Measurements from ENCODE around the gene HGF.
"Not testable (repeated sequence)": the region's sequence is repeated elsewhere in the genome, so short reads cannot be mapped to it uniquely, and the experiment has no call there.

Gene HGF

DNA sequence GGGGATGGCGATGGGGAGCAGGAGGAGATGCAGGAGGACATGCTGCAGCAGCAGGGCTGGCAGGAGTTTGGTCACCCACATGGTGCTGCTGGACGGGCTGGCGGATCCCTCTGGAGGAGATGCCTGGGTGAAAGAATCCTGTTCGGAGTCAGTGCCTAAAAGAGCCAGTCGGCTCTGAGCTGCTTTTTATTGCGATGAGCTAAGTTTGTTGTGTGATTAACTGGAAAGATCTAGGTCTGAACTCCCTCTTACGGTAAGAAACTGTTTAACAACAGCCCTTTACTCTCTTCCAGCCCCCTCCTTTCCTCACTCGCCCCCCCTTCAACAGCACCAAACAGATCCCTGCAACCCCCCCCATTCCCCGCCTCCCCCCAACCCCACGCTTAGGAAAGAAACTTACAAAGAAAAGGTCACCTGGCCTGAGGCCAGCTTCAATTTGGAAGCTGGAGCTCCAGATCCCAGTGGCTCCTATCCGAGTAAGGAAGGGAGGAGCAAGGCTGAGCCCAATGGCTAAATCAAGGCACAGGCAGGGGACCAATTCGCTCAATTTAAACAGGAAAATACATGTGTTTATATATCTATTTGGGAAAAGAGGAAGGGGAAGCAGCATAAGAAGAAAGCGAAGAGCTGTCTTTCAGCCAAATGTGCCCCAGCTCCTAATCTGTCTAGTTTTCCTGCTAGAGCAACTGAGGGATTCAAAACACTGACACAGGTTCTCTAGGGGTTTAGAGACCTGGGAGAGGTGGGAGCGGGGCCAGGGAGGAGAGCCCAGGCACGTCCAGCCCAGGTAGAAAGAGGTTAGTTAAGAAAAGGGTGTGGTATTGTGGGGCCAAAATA lies at the start of gene HGF:
Gene HGF, minus strand, starts transcription at position 157 of the 837 bp plus-strand sequence. Its CDS starts 76 bp downstream, at position 81.
- no peak for DNase-seq

DNA sequence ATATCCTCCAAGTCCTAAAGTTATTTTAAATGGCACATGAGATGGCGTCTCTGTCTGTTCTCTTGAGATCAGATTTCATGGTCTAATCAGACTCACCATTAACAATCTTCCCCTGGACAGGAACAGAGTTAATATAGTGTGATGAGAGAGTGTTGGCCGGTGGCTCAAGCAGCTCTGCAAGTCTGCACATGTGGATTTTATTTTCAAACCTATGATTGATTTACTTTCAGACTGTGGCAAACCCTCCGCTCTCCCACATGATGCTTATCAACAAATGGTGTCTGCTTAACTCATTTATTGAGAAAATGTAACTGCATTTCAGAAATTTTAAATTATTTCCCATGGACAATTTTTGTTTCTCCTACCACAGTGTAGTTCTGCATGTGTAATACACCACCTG lies 46.5 kb upstream of the HGF start:
- DNase-seq: no peak

DNA sequence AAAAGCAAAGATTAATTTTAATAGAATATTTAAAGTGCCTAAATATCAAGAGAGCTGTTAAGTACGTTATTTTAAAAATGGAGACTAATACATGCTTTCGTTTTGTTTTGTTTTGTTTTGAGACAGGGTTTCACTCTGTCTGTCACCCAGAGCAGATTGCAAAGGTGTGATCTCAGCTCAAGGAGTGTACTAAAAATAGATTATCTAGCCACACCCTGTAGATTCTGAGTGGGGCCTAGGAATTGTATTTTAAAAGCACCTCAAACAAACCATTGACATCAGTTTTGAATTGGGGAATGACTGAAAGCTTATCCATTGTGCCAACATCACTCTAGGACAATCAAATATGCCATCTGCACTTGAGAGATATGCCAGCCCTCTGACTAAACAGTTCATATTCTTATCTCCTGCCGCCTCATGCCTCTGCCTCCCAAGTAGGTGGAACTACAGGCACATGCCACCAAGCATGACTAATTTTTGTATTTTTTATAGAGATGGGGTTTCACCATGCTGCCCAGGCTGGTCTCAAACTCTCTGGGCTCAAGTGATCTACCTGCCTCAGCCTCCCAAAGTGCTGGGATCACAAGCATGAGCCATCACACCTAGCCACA lies 43.1 kb upstream of the HGF start:
- DNase-seq: not testable (repeated sequence)

DNA sequence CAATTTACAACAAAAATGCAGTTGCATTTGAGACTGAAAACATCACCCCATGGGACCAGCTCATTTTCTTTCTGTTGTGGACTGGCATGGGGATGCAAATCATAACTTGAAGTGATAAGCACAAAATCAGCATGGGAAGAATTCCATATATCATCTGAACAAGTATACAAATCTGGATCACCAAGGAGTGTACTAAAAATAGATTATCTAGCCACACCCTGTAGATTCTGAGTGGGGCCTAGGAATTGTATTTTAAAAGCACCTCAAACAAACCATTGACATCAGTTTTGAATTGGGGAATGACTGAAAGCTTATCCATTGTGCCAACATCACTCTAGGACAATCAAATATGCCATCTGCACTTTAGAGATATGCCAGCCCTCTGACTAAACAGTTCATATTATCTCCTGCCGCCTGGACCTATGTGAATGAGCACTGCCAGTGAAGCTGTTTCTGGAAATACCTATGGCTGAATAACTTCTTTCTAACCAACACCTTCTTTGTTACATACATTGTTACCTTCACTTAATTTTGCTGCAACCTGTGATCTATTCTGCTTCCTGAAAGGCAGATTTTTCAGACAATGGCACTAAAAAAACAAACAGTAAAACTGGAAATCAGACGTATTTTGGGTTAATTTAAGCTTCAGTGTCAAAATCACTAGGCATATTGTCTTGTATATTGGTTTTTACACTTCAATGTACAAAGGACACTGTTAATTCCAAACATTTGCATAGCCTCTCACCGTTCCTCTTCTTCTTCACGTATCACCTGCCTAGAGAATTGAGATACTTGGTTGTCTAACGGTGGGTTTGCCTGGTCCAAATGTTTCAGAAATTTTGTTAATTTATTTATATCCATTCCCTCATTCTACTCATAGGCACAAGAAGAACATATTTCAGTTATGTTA lies 42.4 kb upstream of the HGF start:
- DNase-seq: no peak

DNA sequence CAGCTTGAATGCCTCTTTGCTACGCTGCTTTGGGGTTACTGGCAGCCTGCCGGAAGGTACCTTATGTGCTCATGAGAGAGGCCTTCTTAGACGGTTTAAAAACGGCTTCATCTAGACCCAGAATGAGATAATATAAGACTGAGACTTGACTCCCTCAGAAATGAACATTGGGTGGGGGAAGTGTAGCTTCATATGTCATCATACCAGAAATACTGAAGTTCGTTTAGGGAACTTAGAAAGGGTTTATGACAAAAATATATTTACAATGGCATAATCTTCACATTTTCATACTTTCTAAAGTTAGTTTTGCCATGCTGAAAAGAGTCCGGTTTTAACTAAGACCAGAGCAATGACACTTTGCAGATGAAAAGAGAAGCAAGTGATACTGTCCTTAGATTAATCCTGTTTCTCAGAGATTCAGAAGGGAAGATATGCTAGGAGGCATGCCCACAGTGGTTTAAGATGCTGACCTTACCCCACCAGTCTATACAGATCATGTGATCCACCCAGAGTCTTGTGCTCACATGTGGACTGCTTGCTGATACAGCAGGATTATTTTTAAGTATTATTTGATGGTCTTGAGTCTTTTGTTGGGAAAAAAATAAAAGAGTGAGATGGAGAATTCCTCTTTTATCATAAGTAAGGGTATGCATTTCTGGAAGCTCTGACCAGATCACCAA lies 40.8 kb upstream of the HGF start:
- no peak for DNase-seq

DNA sequence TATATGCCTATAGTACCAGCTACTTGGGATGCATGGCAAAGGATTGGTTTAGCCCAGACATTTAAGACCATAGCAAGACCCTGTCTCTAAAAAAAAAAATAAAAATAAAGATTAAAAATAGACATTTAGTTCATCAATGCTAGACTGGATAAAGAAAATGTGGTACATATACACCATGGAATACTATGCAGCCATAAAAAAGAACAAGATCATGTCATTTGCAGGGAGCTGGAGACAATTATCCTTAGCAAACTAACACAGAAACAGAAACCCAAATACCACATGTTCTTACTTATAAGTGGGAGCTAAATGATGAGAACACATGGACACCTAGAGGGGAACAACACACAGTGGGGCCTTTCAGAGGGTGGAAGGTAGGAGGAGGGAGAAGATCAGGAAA lies 38.5 kb upstream of the HGF start:
- not testable (repeated sequence) for DNase-seq

DNA sequence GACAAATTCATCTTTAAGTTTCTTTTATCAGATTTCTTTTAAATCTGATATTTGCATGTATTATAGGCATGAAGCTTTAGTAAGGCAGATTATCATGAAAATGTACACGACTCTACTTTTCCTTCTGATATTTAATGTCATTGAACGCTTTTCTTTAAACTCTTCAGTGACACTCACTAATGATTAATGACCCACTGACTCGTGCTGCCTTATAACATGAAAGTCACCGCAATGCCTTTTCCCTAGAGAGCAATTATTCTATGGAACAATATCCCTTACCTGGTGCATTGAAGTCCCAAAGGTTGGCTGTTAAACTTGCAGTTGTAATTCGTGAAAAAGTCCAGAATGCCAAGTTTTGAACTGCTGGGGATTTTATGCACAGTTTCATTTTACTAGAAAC lies 33.4 kb upstream of the HGF start:
- DNase-seq: no peak

DNA sequence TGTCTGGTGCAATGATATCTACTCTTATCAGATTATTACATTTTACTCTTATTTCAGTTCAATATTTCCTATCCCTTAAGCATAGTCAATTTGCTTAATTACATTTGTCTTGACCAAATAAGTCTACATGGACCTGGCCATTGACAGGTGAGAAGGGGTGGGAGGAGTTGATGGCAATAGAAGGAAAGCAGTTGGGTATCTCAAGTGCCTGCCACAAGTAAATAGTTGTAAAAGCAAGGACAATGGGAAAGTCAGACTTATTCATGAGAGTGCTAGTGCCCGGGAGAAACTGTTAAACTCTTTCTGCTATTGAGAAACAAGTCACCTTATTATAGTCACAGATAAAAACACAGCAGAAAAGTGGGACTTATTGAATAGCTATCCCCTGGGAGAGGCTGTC lies 32.4 kb upstream of the HGF start:
- DNase-seq: no peak

DNA sequence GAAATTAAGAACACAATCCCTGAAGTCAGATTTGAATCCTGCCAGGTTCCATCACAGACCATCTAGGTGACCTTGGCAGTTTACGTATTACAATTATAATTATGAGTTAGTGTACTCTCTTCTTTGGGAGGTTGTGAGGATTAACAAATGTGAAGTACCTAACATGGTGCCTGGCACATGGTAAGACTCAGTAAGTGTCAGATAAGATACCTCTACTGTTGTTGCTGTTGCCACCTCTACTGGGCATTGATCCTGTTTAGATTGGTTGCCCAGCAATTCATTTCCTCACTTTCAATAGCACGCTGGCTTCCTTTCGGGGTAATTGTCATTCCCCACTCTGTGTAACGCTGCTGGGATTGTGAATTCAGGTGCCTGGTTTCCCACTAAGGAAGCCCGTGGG lies 31.7 kb upstream of the HGF start:
- DNase-seq: no peak

DNA sequence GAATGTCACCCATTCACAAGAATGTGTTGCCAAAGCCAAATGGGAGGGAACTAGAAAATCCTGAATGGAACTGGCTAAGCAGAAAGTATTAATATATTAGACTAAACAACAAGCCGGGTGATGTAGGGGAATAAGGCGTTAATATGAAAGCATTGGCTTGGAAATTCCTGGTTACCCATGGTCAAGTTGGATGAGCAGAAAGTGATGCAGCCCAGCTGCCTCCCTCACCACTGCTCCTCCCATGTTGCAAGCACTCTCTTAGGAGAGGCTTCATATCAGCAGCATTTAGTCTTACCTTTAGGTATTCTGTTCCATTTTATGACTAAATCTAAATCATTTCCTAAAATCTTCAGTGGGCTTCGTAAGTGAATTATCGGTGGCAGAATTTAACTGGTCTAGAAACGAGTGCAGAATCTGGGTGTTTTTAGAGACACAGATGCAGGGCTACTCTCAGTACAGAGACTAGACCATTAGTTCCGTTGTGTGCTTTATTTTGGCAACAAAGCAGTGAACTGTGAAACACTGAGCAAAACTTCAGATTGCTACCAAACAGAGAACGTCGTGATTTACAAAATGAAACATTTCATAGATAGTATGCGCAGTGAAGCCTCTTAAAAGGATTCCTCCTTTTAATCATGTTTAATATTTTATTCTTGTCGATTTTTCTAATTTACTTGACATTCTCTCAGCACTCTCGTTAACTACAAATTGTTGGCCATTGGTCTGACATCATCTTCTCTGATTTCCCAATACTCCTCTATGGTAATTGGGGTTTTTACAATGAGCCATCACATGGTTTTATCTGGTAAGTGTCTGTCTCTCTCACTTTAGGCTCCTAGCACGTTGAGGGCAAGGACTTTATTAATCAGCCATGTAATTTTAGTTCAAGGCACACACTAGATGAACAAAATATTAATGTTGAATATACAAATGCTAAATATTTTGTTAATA lies 22.0 kb upstream of the HGF start:
- no peak for DNase-seq

DNA sequence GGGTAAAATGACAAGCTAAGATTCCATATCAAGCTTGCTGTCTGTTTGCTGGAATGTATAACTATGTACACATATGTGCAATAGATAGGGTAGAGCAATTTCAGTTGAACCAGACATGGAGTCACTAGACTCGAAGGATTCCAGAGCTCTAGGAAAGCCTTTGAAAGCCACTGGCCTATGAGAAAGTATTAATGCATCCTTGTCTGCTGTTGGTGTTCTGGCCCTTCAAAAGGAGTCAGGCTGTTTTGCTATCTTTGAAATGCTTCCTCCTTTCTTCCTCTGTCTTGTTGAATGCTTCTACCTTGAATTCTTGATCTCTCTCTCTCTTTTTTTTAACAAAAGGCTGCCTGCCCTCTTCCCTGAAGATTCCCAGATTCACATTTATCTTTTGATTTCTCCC lies 20.8 kb upstream of the HGF start:
- no peak for DNase-seq

DNA sequence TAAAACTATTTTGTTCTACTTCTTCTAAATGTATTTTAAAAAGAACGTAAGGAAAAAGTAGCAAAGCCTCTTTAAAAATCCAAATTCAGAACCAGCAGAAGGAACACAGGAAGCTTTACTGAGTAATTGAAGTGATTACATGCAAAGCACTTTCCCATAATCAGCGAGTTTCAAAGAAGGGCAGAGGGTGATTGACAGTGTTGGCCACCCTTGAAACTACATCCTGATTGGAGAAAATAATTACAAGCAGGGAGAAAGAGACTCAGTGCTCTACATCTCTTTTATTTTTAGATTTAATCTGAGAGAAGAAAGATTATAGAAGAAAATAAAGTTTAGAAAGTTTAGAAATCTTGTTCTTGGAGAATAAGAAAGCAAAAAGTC lies 20.3 kb upstream of the HGF start:
- DNase-seq: no peak

DNA sequence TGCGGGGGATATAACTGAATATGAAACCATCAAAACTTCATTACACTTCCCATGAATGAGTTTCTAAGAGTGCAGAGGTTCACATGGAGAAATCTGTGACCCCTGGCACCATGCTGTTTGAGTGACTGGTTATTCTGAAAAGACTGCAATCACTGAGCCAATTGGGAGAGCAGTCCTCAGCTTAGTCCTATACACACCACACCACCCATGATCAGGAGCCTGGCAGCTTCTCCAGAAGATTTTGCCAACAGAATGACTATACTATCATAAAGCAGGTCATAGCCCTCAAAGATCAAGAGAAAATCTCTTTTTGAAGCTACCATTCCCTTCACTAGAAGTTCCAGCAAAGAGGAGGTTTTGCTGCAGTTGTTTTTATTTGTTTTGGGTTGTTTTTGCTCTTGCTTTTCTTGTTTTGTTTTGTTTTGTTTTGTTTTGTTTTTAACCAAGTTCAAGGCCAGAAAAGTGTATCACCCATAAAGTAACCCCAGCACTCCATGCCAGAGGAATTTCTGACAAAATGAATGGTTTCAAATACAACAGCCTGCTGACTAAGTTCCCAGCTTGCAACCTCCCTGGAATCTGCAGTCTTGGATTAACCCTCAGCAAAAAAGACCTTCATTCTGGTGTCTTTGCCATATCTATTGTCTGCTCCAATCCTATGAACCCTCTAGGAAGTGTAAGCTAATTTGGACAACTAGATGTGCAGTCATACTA lies 19.7 kb upstream of the HGF start:
- no peak for DNase-seq

DNA sequence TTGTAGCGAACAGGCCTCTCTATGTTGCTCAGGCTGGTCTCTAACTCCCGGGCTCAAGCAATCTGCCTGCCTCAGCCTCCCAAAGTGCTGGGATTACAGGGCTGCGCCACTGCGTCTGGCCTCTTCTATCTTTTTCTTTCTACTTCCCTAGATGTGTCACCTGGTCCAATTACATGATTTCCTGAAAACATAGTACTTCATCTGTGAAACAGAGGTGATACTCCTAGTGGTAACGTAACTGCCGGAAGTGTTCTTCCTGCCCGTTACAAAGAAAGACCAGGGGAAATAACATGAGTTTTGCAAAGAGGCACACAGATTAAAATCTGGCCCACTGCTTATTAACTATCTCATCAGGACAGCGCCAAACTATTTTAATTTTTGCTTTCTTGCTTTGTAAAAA lies 18.4 kb upstream of the HGF start:
- DNase-seq: no peak

DNA sequence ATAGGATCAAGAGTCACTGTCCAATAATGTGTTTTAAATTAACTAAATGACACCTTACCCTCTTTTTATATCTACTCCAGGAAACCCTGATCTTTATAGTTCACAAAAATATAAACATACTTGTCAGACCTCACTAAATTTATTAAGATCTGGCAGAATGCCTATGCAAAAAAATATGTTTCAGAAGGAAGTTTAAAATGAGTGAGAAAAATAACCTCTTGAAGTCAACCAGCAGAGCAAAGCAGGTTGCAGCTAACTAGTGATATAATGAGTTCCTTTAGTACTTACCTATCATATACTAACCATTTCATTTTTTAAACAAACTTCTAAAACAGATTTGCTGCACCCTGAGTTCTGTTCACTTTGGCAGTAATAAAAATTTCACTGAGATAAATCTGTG lies 14.0 kb upstream of the HGF start:
- DNase-seq: no peak

DNA sequence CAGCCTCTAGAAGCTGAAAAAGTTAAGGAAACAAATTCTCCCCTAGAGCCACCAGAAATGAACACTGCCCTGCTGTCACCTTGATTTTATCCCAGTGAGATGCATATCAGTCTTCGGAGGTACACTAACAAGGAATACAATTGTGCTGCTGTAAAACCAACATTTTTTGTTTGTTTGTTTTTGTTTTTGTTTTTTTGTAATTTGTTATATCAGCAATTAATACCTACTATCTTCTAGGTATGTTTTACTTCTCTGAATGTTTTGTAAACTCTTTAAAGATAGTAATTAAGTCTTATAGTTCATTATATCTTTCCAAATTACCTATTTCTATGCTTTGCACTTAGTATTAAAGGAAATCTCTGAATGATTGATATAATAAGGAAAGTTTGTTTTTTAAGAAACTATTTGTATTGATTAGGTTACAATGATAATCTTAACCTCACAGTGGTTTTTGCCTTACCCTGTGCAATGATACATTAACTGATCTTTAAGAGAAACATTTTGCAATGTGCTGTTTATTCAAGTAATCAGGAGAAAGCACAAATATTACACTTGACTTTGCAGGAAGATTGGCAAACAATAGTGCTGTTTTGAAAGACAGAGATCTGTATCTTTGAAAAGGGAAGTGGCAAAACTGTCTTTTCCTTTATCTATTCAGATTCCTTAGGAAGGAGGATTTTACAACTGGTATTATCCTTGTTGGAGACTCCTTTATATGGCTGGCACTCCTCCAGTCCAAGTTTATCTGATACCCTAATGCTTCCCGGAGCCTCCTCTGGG lies 11.3 kb upstream of the HGF start:
- DNase-seq: no peak

DNA sequence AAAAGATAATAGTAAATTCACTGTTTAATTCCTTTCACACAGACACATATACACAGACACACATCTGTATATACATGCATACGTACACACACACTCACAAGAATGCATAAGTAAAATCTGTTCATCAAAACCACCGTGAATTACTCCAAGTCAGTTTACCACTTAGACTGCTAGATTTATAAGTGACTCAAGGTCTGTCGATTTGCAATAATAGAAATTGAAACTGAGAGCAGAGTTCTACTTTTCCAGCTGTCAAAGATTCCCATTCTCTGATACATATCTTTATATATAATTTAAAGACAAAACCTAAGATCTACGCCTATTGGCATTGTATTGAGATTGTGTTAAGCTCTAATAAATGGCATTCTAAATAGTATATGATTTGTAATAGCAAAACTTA lies 9.9 kb upstream of the HGF start:
- no peak for DNase-seq

DNA sequence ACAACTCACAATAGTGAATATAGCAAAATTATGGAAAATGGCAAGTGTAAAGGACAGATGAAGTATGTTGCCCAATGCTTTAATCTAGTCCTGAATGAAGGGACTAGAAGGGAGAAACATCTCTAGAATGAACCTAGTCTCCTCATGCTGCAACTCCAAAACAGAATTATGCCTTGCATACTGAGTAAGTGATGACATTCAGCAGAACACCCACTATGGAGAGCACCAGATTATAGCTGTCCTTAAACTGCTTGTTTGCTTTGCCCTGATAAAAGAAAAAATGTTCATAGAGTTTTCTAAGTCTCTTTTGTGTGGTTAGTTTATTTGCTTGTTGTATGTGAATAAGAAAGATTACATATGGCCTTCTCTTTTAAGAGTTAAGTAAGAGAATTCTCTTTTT lies 7.8 kb upstream of the HGF start:
- no peak for DNase-seq

DNA sequence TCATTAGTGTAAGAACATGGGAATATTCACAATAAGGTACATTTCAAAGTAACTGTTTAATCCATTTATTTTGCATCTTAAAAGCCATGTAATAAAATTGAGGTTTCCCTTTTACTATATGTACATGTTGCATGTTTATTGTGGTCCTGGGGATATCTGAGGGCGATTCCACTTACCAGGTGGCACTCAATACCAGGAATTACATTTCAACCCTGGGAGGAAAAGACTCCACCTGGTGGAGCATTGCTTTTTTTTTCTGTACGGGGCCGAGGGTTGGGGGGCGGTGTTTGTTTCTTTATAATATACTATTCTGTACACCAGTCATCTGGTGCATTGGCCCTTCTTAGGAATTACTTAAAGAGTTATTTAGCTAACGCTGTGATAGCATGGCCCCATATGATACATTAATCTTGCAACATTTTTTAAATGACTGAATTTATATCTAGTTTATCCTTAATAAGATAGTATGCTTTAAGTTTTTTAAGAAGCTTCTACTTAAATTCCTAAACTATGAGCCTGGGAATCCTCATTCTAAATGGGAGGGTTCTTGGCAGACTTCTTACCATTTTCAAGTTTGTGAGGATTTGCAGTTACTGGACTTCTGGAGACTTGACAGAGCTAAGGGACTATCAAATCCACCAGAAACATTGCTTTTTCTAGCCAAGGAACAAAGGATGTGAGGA lies 7.2 kb upstream of the HGF start:
- no peak for DNase-seq

DNA sequence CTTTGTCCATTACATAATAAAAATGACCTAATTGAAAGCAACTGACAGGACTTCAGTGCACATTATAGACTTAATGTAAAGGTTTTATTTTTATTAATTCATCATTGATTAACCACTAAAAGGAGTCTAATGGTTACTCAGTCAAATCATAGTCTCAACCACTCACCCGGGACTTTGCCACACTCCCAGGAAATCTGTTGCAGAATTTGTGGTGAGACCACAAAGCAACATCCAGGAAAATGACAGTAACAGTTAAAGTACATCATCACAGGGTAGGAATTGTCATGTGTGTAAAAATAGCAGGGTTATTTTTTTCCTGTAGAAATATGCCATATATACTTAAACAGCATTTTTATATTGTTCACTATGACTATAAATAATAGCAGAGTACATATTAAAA lies 6.3 kb upstream of the HGF start:
- DNase-seq: no peak

Data from CD4-positive, alpha-beta T cell treated with Interleukin-10 for 1 hour (primary cell).